ENCODE measurements around the gene SEC11A. TPM values are rescaled to one million over a fixed set of nuclear protein-coding genes. Genes with fewer than 3 reads are reported as not detected.
"Not testable (repeated sequence)": the region's sequence is repeated elsewhere in the genome, so short reads cannot be mapped to it uniquely, and the experiment has no call there.

The SEC11A gene
- total RNA-seq, 1 donor from 2014 or later, result 31.6 TPM

GRCh38 chr15:84747416-84748273 lies 31.7 kb upstream of the SEC11A start:
- Histone ChIP-seq H3K4me1 (peaks cover 7 to 37% of the 10 kb centered on the region in 2 donors), H3K27me3 (no peaks in the 10 kb centered on the region), H3K4me3 (peak overlapping the region; percentile 82 to 94), H3K36me3 (no peaks in the 10 kb centered on the region), H3K9me3 (no peaks in the 10 kb centered on the region), H3K27ac (peak overlapping the region; percentile 99)
- peak; percentile 20 to 89 for DNase-seq (ENCODE audit: low spot score in 2 of 2)
- peak in 1 of 3 experiments; percentile 20 for TF ChIP-seq CTCF (IDR thresholded peaks at IDR 0.05)
- intact Hi-C loops (cut with DNase I), result loop anchor here (1.0 to 2.0 kb wide), 5 partner anchors 30 to 177 kb away; partner anchors contain the start of genes ALPK3, NMB and ZSCAN2

- Histone ChIP-seq H3K4me3 (no peak overlapping the region), H3K27ac (no peak overlapping the region), H3K27me3 (no peaks in the 10 kb centered on the region), H3K9me3 (no peaks in the 10 kb centered on the region), H3K4me1 (peaks cover 0 to 4% of the 10 kb centered on the region in 2 donors), H3K36me3 (no peaks in the 10 kb centered on the region)
- TF ChIP-seq CTCF (IDR thresholded peaks at IDR 0.05), result no peak
- intact Hi-C loops (cut with DNase I), result no loop called here
- no peak for DNase-seq (ENCODE audit: low spot score in 2 of 2)
These were observed 25.2 kb upstream of the SEC11A start for GRCh38 chr15:84741121-84741520.

GRCh38 chr15:84740691-84741090 lies 24.8 kb upstream of the SEC11A start:
- Histone ChIP-seq H3K36me3 (no peaks in the 10 kb centered on the region), H3K27ac (no peak overlapping the region), H3K27me3 (no peaks in the 10 kb centered on the region), H3K4me3 (no peak overlapping the region), H3K4me1 (peaks cover 0 to 3% of the 10 kb centered on the region in 2 donors), H3K9me3 (no peaks in the 10 kb centered on the region)
- DNase-seq (ENCODE audit: low spot score in 2 of 2), result no peak
- intact Hi-C loops (cut with DNase I), result no loop called here
- TF ChIP-seq CTCF (IDR thresholded peaks at IDR 0.05), result no peak

GRCh38 chr15:84737005-84737404 lies 21.1 kb upstream of the SEC11A start:
- Histone ChIP-seq H3K4me3 (no peak overlapping the region), H3K27me3 (no peaks in the 10 kb centered on the region), H3K36me3 (no peaks in the 10 kb centered on the region), H3K9me3 (no peaks in the 10 kb centered on the region), H3K4me1 (no peaks in the 10 kb centered on the region), H3K27ac (no peak overlapping the region)
- no peak for DNase-seq (ENCODE audit: low spot score in 2 of 2)
- intact Hi-C loops (cut with DNase I), result no loop called here
- TF ChIP-seq CTCF (IDR thresholded peaks at IDR 0.05), result no peak

- Histone ChIP-seq H3K27me3 (no peaks in the 10 kb centered on the region), H3K4me3 (no peak overlapping the region), H3K36me3 (no peaks in the 10 kb centered on the region), H3K27ac (no peak overlapping the region), H3K4me1 (no peaks in the 10 kb centered on the region), H3K9me3 (no peaks in the 10 kb centered on the region)
- intact Hi-C loops (cut with DNase I), result no loop called here
- TF ChIP-seq CTCF (IDR thresholded peaks at IDR 0.05), result no peak
- DNase-seq (ENCODE audit: low spot score in 2 of 2), result no peak
These were observed 20.4 kb upstream of the SEC11A start for GRCh38 chr15:84736375-84736774.

- H3K4me3 ChIP-seq; H3K27me3 ChIP-seq; DNase-seq (ENCODE audit: low spot score in 2 of 2); H3K36me3 ChIP-seq; intact Hi-C loops (cut with DNase I); H3K4me1 ChIP-seq; H3K27ac ChIP-seq; H3K9me3 ChIP-seq: not testable (repeated sequence)
These were observed 19.6 kb upstream of the SEC11A start for GRCh38 chr15:84735480-84736061.
